HG03575 (cell line): ENCODE data around the gene CD72.

ENCODE experiments used
- ATAC-seq: cut with Tn5 transposase; IDR thresholded peaks from one replicate; pipeline ENCODE4 v1.9.1; 2021; ENCODE audit not compliant: unreplicated experiment, insufficient number of reproducible peaks, low FRiP score; ENCODE audit errors: extremely low read depth

Gene CD72

GRCh38 chr9:35566417-35566816 is 51.8 kb downstream of the CD72 start:
- no peak for ATAC-seq

GRCh38 chr9:35564658-35565061 is 53.6 kb downstream of the CD72 start:
- ATAC-seq, result no peak

GRCh38 chr9:35563791-35564197 is 54.4 kb downstream of the CD72 start:
- ATAC-seq, result no peak

GRCh38 chr9:35562895-35563780 is 55.1 kb downstream of the CD72 start:
- ATAC-seq, result no peak

- ATAC-seq, result no peak
Measured at GRCh38 chr9:35561468-35562261, 56.5 kb downstream of the CD72 start.

- no peak for ATAC-seq
Measured at GRCh38 chr9:35560625-35561337, 57.4 kb downstream of the CD72 start.
